Stimulated activated CD8-positive, alpha-beta memory T cell treated with anti-CD3 and anti-CD28 coated beads, Interleukin-4, amount 100 ng/mL, for 1 hour (primary cell): ENCODE results near the gene VPS39.

Source experiments
- DNase-seq, 2 donors: peaks; one replicate each; pipeline ENCODE4 v3.0.0-alpha.2; 2020; ENCODE audit warnings: low read depth in 2 of 2, low spot score in 1 of 2

The VPS39 gene

DNA sequence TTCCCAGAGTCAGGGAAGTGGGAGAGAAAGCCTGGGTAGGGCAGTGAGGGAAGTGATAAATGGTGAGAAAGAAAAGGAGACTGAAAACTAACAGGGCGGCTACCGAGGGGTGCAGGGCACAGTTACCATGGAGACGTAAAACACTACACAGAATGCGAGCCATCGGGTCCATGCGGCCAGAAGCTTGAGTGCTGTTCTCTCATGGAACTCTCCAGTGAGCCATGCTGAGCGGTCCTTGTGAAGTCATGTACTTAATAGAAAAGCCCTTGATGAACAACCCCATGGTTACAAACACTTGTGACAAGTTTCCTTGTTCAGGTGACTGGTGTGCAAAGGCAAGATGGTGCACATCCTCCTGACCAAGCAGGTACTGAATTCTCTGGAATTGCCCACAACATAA, 48.0 kb downstream of the VPS39 start:
- no peak for DNase-seq

DNA sequence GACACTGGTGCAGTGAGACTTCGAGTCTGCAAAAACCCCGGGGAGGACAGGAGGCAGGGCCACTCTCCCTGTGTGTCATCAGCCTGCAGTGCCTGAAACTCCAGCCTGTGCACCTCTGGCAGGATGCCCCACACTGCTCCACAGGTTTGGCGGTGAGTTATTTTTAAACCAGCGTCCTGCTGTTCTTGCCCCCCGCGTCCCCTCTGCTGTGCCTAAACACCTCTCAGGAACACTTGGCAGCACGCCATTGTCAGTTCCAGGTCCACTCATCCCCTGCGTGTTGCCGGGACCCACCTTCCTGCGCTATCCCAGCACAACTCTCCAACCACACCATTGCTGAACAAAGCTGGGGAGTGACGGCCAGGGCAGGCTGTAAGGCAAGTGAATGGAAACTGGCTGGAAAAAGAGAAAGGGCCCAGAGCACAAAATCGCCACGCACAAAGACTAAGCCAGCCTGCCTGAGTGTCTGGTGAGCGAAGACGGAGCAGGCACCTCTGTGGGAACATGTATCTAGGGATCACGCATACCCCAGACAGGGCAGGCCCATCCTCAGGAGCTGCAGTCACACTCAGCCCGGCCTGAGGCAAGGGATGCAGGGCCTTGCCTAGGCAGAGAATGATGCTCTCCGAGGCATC, 48.6 kb downstream of the VPS39 start:
- DNase-seq = no peak

DNA sequence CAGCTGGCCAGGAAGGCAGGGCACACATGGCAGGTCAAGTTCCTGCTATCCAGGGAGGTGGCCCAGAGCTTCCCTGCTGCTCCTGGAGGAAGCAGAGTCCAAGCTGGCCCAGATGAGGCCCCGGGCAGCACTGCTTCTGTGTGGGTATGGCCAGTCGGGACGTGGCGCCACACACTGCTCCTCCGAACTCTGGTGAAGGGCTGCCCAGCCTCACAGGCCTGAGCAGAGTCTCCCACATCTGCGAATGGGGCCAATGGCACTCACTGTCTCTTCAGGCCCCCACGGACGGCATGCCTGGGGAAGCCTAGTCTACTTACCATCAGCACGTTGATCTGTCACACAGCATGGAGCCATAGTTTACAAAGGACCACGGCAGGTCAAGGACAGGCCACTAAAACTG, 49.2 kb downstream of the VPS39 start:
- DNase-seq = no peak

DNA sequence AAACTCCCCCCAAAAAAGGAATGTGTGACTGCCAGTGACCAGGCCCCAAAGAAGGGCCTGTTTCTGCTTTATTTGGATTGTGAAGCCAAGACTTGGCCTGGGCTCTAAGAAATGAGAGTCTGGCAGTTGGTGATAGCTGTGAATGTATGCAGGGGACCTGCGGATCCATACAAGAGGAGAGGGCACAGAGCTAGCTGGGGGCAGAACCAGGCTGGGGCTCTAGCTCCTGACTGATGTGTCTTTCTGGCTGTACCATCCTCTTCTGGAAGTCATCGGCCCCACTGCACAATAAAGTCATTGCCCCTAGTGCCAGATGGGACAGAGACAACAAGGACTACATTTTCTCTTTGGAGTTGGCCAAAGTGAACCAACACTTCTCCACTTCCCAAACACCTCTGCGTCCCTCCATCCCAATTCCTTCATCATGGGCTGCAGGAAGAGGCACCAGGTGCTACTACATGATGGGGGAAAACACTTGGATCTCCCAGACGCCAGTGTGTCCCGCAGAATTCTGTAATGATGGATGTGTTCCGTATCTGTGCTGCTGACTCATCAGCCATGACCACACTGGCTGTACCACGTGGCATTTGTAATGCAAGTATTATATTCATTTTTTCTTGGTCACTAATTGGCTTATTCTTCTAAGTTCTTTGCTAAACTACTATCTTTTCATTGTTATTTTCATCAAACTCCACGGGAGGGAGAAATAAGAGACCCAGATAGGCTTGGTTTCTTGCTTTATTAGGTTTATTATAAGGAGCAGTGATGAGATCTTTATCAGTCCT, 49.9 kb downstream of the VPS39 start:
- no peak for DNase-seq

DNA sequence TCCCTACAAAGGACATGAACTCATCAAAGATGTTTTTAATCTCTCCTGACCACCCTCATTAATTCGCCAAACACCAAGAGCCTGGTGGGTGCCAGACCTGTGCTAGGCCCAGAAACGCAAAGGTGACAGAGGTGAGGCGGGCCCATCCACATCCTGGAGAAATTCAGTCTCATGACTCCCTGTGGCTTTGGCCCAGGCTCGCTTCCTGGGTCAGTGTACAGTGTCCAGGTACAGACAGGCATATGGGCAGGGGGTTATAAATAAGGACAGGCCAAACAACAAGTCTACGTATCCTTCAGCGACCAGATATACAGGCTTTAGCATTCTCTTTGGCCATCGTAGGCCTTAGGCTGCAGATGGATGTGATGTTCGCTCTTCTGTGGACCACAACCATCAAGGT, 50.7 kb downstream of the VPS39 start:
- DNase-seq = no peak

DNA sequence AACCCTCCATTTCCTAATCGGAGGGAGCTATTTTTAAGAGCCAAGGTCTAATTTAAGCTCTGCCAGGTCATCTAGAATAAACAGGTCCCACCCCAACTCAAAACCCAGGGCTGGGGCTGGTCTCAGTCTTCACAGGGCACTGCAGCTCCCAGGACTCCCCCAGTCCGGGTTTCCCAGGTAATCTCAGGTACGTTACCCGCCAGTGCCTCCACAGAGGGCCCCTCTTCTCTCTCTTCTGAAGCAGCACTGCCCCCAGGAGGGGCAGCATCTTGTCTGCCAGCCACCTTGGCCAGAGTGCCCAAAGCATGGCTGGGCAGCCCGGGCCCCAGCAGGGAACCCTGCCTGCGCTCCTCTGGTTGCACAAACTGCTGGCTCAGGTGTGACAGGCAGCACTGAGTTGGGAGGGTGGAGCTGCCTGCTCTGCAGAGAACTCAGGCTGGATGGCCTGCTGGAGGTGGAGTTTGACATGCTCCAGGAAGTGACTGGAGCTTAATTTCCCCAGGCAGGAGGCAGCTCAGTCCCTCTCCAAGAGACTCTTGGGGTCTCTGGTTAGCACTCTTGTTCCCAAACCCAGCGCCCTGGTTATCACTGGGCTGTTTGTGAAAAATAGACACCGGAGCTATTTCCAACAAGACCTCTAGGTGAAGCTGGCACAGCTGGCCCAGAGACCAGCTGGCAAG, 51.7 kb downstream of the VPS39 start, which contains the start of gene PLA2G4F:
PLA2G4F (minus strand) TSS at position 394 of the 680 bp plus-strand sequence; CDS start at position 307, 87 bp downstream.
- DNase-seq = no peak

DNA sequence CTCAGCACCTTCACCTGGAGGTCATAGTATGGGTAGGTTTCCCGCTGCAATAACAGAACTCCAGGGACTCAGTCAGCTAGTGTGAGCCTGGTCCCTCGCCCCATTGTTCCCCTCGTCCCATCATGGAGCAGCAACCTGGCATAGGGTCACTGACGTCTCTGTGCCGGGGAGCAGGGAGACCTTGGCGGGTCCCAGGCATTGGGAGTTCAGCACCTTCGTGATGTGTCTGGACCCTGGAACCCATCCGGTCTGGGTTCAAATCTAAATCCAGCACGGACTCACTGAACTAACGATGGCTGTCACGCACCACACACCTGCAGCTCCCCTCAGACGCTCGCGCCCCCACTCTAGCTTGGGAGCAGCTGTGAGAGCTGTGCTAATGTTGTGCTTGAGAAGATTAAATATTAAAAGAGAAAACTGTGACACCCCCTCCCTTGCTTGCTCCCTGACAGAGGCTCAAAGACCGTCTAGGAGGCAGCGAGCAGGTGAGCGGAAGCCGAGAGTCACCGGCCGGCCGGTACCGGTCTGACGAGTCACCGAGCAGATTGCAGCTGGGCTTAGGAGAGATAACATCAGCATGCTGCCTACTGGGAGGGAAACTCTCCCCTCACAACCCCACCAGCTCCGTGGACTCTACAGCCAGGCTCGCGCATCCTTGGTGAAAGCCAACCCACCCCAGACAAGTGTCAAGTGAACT, 52.4 kb downstream of the VPS39 start:
- no peak for DNase-seq

DNA sequence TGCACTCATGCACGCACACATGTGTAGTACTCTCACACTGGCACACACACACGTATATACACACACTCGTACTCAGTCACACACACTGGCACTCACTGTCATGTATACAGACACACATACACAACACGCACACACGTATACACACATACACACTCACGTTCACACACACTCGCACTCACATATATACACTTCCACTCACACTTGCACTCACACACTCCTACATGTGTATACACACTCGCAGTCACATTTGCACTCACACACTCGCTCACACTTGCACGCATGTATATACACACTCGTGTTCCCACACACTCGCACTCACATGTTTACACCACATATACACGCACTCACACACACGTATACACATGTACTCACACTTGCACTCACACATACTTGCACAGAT, 53.1 kb downstream of the VPS39 start:
- DNase-seq = no peak

DNA sequence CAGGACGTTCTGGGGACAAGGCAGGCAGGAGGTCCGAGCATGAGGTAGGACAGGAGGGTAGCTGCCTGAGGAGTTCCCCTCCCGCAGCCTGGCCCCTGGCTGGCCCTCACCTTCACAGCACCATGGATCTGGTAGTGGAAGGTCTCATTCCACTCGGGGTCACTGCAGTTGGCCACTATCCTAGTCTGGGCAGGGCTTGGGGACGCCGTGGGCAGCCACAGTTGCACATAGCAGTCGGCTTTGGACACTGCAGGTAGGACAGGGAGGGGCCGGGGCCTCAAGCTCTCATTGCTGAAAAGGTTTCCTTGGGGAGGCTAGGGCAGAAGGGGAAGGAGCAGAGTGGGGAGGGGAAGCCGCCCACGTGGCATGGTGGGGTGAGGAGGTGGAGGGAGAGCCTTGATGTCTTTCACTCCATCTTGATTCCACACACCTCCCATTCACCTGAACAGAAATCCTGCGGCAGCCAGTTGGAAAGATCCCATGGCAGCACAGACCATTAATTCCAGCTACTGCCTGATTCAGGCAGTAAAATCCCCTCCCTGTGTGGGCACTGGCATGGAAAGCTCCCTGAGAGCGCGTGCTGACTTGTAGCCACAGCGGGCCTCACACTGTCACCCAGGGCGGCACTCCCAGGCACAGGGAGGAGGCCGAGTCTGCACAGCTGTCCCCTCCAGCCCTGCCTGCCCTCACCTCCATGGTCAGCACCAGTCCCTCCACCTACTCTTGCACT, 53.7 kb downstream of the VPS39 start:
- DNase-seq = no peak

DNA sequence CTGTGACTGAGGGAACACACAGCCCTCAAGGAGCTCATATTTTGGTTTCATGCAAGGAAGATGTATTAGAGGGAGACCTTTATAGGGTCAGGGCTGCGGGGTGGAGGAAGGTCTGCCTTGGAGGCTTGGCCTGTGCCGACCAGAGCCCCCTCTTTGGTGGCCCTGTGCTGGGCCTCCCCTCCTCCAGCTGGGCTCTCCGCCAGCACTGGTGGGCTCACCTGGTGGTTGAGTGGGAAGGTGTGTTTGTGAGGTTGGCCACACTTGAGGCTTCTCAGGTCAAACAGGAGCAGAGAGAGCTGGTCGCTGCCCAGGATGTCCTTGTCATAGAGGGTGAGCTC, 54.3 kb downstream of the VPS39 start:
- no peak for DNase-seq

DNA sequence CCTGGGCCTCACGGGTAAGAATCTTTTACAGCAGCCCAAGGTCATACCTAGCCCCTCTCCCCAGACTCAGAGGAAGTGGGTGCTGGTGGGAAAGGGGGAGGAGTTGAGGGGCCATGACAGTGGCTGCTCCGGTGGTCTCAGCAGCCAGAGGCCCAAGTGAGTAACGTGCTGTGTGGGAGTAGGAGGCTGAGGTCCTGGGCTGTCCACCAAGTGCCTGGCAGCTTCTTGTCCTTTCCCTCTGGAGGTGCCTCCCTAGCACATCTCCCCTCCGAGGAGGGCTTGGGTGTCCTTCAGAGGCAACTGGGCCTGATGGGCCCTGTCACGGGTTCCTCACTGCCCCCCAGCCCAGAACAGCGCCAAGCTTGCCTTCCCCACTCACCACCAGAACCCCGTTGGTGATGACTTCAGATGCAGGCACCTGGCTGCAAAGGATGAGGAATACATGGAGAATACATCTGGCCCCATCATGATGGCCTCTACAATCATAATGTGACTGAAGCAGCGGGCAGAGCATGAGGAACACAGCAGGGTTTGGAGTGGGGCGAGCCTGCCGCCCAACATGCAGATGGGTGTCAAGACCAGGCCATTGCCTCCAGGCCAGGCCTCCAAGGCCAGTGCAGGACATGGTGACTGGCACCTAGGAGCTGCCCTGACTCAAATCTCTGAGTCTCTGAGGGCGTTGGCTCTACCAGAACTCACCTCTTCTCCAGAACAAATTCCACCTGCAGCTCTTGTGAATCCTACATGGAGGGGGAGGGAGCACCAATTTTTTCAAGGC, 55.0 kb downstream of the VPS39 start:
- DNase-seq = no peak

DNA sequence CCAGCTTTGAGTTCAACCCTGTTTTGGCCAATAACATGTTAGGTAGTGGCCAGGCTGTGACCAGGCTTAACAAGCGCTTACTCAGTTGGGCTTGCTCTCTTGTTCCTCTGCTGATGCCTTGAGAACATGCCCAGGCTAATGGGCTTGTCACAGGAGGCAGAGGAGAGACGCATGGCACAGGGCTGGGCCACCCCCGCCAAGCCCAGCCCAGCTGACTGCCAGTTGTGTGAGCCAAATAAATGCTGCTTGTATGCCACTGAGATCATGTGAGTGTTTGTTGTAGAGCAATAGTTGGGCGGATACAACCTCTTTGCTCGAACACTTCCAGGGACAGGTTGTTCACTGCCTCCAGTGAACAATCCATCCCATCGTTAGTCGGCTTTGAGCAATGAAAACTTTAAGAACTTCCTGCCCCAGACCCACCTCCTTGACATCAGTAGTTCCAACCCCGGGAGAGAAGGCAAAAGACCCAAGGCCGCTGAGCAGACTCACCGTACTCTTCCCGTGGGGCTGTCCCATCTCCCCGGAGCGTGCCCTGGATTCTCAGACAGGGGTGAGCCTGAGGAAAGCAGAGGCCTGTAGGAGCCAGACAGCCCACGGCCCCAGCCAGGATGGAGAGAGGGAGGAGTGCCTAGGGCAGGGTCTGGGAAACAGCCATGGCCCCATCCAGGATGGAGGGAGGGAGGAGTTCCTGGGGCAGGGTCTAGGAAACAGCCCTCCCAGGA, 55.7 kb downstream of the VPS39 start:
- no peak for DNase-seq

DNA sequence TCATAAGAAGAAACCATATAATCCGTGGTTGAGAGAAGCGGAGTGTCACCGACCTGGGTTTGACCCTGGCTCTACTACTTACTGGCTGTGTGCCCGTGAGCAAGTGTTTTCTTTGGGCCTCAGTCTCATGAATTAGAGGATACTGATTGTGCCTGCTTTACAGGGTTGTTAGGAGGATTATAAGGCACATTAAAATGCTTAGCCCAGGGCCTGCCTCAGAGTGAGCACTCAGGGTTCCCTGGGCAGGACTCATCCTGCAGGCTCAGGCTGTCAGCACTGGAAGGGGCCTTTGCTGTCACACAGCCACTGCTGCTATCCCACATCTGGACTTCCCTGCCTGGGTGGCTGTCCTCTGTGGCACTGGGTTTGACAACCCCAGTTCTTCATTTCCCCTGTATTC, 56.4 kb downstream of the VPS39 start:
- DNase-seq = no peak

DNA sequence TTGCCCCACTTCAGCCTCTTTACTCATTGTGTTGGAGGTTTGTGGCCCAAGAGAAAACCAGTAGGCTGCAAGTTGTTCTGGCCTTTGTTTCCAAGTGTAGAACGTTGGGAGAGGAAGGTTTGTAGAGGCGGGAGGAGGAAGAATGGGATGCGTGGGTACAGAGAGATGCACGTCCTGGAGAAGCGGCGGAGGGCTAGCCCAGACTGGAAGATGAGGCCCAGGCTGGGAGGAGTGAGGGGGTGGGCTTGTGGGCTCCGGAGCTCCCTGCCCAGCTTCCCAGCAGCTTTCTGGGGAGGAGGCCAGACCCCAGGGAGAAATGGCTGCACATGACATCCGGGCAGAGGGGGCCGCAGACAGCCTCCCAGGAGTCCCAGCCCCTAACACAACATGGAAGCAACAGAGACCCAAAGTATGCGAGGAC, 57.0 kb downstream of the VPS39 start:
- DNase-seq = no peak

DNA sequence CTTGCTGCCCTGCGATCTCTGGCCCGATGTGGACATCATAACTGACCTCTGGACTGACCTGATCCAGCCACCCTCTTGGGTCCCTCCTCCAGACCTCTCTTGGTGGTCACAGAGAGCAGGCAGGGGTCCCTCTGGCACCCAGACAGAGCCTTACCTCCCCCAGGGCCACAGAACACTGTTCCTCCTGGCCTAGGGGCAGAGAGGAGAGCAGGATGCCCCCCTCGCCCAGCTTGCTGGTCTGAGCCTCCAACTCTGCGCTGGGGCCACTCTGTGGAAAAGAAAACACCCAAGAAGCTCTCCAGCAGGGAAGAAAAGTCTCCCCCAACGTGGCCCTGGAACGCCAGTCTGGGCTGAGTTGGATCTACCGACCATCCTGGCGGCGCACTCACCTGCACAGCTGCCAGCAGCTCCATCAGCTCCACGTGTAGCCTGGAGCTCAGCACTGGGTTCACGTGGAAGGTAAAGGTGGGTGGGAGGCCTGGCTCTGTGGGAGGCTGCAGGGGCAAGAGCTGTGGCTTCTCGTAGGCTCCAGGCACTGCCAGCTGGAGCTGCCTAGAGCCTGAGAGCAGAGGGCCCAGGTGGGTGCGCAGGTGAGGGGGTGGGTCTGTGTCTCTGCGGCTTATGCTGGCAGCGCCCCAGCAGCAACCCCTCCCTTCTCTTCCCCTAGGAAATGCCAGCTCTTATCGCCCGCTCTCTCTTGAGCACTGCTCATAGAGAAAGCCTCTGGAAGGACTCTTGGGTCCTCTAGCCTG, 57.7 kb downstream of the VPS39 start:
- DNase-seq = no peak

DNA sequence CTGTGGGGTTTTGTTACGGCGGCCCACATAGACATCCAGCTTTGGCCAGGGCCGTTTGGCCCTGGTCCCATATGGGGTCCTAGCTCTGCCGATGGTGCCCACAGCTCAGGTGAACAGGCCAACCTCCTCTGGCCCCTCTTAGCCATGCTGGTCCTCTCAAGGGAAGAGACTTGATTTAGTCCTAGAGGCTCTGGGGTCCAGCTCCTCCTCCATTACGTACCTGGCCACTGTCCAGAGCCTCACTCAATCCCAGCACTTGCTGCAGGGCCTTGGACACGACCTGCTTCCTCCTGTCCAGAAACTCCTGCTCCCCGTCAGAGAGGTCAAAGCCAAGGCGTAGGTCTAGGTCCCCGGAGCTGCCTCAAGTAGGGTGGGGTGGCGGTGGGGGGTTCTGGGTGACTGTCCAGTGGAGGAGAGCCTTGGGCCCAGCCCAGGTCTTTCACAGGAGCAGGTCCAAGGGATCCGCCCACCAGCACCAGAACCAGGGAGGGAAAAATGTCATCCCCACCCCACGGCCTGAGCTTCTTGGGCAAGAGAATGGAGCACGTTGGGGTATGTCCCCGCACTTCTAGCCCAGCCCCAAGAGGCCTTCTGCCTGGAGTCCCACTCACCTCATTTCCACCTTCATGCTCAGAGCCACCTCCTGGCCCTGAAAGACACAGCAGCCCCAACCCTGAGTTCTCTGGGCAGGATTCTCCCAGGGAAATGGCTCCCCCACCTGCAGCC, 58.4 kb downstream of the VPS39 start:
- DNase-seq = no peak

DNA sequence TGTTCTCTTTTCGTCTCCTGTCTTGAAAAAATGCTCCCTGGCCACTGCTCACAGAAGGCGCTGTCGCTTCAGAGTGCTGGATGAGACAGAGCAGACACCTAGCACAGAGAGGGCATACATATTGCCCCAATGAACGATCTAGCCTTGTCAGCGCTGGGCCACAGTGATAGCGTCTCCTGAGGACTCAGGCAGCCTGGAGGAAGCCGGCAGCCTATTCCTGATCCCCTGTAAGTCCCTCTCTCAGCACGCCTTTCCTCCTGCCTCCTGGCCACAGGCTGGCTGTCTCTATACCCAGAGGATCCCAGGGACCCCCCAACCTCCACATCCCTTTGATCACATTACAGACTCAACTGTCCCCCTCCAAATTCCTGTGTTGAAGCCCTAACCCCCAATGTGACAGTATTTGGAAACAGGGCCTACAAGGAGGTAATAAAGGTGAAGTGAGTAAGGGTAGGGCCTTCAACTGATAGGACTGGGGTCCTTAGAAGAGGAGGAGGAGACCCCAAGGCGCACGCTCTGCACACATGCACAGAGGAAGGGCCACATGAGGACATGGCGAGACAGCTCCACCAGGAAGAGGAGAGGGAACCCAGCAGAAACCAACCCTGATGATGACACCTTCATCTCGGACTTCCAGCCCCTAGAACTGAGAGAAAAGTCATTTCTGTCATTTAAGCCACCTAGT, 59.2 kb downstream of the VPS39 start:
- no peak for DNase-seq

DNA sequence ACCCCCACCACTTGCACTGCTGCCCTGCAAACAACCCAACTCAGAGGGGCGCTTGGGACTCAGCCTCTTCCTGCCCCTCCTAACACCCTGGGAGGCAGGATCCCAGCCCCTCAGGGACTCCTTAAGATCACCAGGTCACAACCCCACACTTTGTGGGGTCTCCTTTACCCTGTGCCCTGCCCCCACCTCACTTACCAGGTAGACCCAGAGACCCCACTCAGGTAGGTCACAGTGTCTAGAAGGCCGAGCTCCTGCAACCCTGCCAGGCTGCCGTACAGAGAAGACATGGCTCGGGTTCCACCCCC, 60.7 kb downstream of the VPS39 start:
- DNase-seq = no peak
